H1 (cell line): ENCODE results near the gene GALNT1.

ENCODE experiments used
- ASH2L ChIP-seq: fragments of 200-600, 300-600 bp; sonication (generic); IDR thresholded peaks from one replicate; pipeline ENCODE4 v1.7.1; 2017; ENCODE audit warnings: low read length
- CEBPB ChIP-seq: IDR thresholded peaks from 2 replicates; pipeline ENCODE4 v1.6.1; 2012; ENCODE audit warnings: low read depth, low read length
- CHD2 ChIP-seq: IDR thresholded peaks from 2 replicates; pipeline ENCODE4 v1.6.1; 2012; ENCODE audit warnings: low read length, improper control_type of control experiment
- CTCF ChIP-seq, 3 experiments: IDR thresholded peaks; 1 replicate in 2 of 3; 2 replicates in 1 of 3; pipeline versions ENCODE4 v1.5.1 to v1.6.1; 2011; ENCODE audit warnings: low read length in 3 of 3, mild to moderate bottlenecking in 3 of 3, inconsistent platforms in 2 of 3, low read depth in 1 of 3, moderate library complexity in 1 of 3; ENCODE audit not compliant: insufficient read depth in 1 of 3; ENCODE audit errors: control extremely low read depth in 1 of 3
- EP300 ChIP-seq, 2 experiments: IDR thresholded peaks; 1 replicate in 1 of 2; 2 replicates in 1 of 2; pipeline ENCODE4 v1.6.1; 2011 to 2012; ENCODE audit warnings: low read depth in 2 of 2, low read length in 2 of 2, mild to moderate bottlenecking in 2 of 2, borderline replicate concordance in 1 of 2, inconsistent platforms in 1 of 2, moderate library complexity in 1 of 2
- POLR2AphosphoS5 ChIP-seq: IDR thresholded peaks from 2 replicates; pipeline ENCODE4 v1.6.1; 2011; ENCODE audit warnings: low read depth, low read length

- no peak for TF ChIP-seq POLR2AphosphoS5
- TF ChIP-seq ASH2L: no peak
- TF ChIP-seq CEBPB: no peak
- TF ChIP-seq CTCF (IDR thresholded peaks at IDR 0.05; ENCODE audit: control extremely low read depth in 1 of 3, insufficient read depth in 1 of 3, low read depth in 1 of 3, low read length in 3 of 3): no peak
- TF ChIP-seq CHD2: no peak
- no peak for TF ChIP-seq EP300 (IDR thresholded peaks at IDR 0.05; ENCODE audit: borderline replicate concordance in 1 of 2, low read depth in 2 of 2, low read length in 2 of 2)
Observed at GRCh38 chr18:35581546-35581897, at the start of gene GALNT1.
